Skeletal muscle tissue (tissue), 4 donors: ENCODE measurements around the gene FA2H. TPM values are rescaled to one million over a fixed set of nuclear protein-coding genes. Genes with fewer than 3 reads are reported as not detected.

Experiments used
- H3K27ac ChIP-seq: one replicate; pipeline ENCODE4 v1.7.0; 2013; ENCODE audit warnings: mild to moderate bottlenecking, low read depth, low read length, inconsistent platforms
- H3K27me3 ChIP-seq, 3 donors: one replicate each; pipeline ENCODE4 v1.7.0; 2013; ENCODE audit warnings: low read length in 3 of 3; ENCODE audit not compliant: control insufficient read depth in 3 of 3, insufficient read depth in 3 of 3
- H3K36me3 ChIP-seq, 3 donors: one replicate each; pipeline ENCODE4 v1.7.0; 2013; ENCODE audit warnings: low read length in 3 of 3; ENCODE audit not compliant: control insufficient read depth in 3 of 3, insufficient read depth in 3 of 3
- H3K4me1 ChIP-seq, 3 donors: one replicate each; pipeline ENCODE4 v1.7.0; 2013; ENCODE audit warnings: low read length in 3 of 3, mild to moderate bottlenecking in 3 of 3; ENCODE audit not compliant: control insufficient read depth in 3 of 3, insufficient read depth in 3 of 3
- H3K4me3 ChIP-seq, 3 donors: one replicate each; pipeline ENCODE4 v1.7.0; 2013; ENCODE audit warnings: low read length in 3 of 3
- H3K9ac ChIP-seq, 3 donors: one replicate each; pipeline ENCODE4 v1.7.0; 2013; ENCODE audit warnings: low read length in 3 of 3, mild to moderate bottlenecking in 3 of 3, moderate library complexity in 2 of 3, low read depth in 1 of 3
- H3K9me3 ChIP-seq, 3 donors: one replicate each; pipeline ENCODE4 v1.7.0; 2013; ENCODE audit warnings: low read length in 3 of 3; ENCODE audit not compliant: control insufficient read depth in 3 of 3
- total RNA-seq: library from RNA; depleted of rRNA; stranded (reverse); fragments of >200 nt; gene quantifications from one replicate; pipeline ENCODE4 v1.2.3, GENCODE V29; 2014
- donor health status: Osteomylitis.

FA2H gene
- total RNA-seq, 1 donor from 2014 or later, result not detected

DNA sequence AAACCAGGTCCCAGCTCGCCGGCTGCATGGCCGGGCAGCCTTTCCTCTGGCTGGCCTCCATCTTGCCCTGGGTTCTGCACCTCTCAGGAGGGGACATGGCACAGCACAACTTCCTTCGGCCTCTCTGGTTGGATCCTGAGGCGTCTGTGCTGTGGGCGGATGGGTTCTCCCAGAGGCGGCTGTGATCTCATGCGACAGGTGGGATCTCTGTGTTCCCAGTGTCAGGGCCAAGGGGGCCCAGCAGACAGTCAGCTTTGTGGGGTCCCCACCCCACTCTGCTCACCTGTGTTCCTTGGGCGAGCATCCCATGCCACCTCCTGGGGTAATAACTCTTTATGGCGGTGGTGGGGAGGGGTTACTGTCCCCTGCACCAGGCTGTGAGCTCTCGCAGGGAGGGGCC is 35.8 kb downstream of the FA2H start:
- Histone ChIP-seq H3K9ac (no peak overlapping the region), H3K27me3 (peaks cover 2 to 51% (median 36%) of the 10 kb centered on the region in 3 donors), H3K27ac (no peak overlapping the region), H3K4me1 (no peaks in the 10 kb centered on the region), H3K9me3 (no peaks in the 10 kb centered on the region), H3K4me3 (no peak overlapping the region), H3K36me3 (no peaks in the 10 kb centered on the region)

DNA sequence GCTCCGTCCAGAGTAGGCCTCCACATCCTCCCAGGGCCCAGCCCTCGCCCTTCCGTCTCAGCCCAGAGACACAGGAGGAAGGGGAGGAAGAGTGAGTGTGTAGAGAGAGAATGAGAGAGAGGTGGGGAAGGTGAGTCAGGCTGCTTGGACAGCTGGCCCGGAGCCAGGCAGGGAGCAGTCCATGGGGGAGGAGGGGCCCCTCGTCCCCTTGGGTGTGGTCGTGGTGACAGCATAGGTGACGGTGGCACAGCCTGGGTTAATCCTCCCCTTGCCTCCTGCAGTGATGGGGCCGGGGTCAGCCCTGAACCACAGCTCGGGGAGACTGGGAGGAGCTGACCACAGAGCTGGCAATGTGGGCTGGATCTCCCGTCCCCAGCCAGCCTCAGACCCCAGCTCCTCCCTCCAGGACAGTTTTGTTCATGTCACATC is 36.5 kb downstream of the FA2H start:
- Histone ChIP-seq H3K9me3 (no peaks in the 10 kb centered on the region), H3K27me3 (peaks cover 2 to 45% (median 39%) of the 10 kb centered on the region in 3 donors), H3K4me1 (no peaks in the 10 kb centered on the region), H3K9ac (no peak overlapping the region), H3K36me3 (no peaks in the 10 kb centered on the region), H3K27ac (no peak overlapping the region), H3K4me3 (no peak overlapping the region)

DNA sequence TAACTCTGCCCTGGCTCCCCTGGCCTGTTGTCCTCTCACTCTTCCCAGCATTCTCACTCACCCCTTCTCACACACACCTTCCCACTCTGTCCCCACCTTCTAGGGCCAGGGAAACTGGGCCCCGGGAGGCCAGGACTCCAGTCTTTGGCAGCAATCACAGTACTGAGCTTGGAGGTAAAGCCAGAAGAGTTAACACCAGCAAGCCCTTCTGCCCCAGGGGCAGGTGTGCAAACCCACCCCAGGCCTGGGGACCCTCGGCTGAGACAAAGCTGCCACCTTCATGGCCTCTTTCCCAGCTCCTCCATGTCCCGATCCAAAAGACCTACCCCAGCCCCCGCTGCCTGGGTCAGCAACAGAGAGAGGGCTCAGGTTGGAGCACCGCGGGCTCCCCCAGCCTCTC is 37.1 kb downstream of the FA2H start:
- Histone ChIP-seq H3K4me1 (no peaks in the 10 kb centered on the region), H3K4me3 (no peak overlapping the region), H3K27ac (no peak overlapping the region), H3K36me3 (no peaks in the 10 kb centered on the region), H3K9ac (no peak overlapping the region), H3K27me3 (peaks cover 2 to 45% (median 42%) of the 10 kb centered on the region in 3 donors), H3K9me3 (no peaks in the 10 kb centered on the region)

DNA sequence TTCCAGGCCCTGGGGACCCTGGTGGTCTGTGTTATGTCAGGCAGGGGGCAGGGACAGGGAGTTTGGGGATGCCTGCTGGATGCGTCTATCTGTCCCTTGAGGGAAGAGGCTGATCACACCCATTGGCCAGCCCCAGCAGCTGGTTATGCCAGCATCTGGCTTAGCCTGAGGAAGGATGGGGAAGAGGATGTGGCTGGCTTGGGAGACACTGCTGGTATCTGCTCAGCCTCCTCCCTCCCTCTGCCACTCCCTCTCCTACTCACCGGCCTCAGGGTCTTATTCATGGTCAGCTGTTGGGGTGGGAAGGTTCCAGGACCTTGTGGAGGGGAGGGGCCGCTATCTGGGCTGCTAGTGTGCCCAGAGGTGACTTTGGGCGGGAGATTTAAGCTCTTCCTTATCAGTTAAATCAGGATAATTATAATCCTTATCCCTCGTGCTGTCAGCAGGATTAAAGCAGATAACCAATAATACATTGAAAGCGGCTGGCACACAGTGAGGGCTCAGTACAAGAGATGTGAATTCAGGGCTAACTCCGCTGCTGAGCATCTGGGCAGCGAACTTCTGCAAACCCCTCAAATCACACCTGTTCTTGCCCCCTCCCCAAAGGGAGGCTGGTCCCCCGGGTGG is 38.0 kb downstream of the FA2H start:
- Histone ChIP-seq H3K36me3 (no peaks in the 10 kb centered on the region), H3K9me3 (no peaks in the 10 kb centered on the region), H3K27ac (no peak overlapping the region), H3K4me3 (no peak overlapping the region), H3K9ac (no peak overlapping the region), H3K27me3 (peaks cover 2 to 45% (median 42%) of the 10 kb centered on the region in 3 donors), H3K4me1 (no peaks in the 10 kb centered on the region)

DNA sequence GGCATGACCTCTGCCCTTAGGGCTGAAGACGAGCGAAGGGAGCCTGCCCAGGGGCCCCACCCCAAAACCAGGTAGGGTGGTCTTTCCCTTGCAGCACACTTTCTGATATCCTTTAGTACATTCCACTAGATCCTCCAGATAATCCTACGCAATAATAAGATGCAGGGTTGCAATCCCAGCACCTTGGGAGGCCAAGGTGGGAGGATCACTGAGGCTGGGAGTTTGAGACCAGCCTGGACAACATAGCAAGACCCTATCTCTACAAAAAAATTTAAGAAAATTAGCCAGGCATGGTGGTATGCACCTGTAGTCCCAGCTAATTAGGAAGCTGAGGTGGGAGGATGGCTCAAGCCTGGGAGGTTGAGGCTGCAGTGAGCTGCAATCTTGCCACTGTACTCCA is 39.1 kb downstream of the FA2H start:
- Histone ChIP-seq H3K9ac (no peak overlapping the region), H3K27me3 (peaks cover 2 to 42% (median 41%) of the 10 kb centered on the region in 3 donors), H3K4me1 (no peaks in the 10 kb centered on the region), H3K4me3 (no peak overlapping the region), H3K27ac (no peak overlapping the region), H3K9me3 (no peaks in the 10 kb centered on the region), H3K36me3 (no peaks in the 10 kb centered on the region)

DNA sequence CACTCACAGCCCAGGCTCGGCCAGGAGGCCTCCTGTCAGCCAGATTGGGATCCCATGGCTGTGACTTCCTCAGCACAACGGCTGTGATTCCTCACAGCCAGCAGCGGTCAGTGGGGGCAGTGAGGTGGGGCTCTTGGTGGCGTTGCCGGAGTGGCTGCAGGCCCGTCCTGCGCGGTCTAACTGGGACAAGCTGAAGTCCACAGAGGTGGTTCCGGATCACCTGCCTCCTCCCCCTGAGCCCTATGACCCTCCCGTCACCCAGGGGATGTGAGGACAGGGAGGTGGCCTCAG is 39.5 kb downstream of the FA2H start:
- Histone ChIP-seq H3K9me3 (no peaks in the 10 kb centered on the region), H3K4me3 (no peak overlapping the region), H3K4me1 (no peaks in the 10 kb centered on the region), H3K36me3 (no peaks in the 10 kb centered on the region), H3K9ac (no peak overlapping the region), H3K27ac (no peak overlapping the region), H3K27me3 (peaks cover 2 to 42% (median 41%) of the 10 kb centered on the region in 3 donors)

DNA sequence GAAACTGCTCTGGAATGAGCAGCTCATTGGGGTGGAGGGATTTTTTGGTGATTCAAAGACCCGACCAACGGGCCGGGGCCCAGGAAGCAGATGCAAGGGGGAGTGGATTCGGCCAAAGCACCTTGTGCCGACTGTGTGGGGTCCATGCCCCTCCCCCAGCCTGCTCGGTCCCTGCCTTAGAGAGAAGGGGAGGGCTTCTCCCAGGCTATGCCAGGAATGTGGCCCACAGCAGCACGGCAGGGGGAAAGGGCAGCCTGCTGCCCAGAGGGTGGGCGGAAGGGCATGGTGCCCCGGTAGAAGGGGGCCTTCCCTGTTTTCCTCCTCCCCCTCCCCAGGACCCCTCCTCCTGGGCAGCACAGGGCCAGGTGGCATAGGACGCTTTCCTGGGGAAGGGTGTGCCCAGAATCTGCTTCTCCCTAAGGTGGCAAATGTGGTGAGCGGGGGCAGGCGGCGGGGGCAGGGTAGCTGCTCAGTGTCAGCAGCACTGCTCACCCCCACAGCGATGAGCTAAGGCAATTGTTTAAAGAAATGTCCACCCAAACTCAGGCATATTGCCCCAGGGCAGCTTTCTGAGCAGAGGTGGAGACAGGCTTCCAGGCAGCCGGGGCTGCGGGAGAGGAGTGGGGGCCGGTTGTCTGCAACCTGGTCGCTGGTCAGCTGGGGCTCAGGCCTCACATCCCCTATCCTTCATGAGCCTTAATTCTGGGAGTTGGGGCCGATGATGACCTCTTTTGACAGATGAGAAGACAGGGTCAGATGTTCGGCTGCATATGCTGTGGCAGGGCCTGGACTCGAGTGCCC is 40.1 kb downstream of the FA2H start:
- H3K27ac ChIP-seq, result no peak overlapping the region
- no peaks in the 10 kb centered on the region for H3K9me3 ChIP-seq
- no peaks in the 10 kb centered on the region for H3K36me3 ChIP-seq
- no peak overlapping the region for H3K9ac ChIP-seq
- H3K4me1 ChIP-seq, result no peaks in the 10 kb centered on the region
- no peak overlapping the region for H3K4me3 ChIP-seq
- peaks cover 2 to 39% (median 38%) of the 10 kb centered on the region in 3 donors for H3K27me3 ChIP-seq

DNA sequence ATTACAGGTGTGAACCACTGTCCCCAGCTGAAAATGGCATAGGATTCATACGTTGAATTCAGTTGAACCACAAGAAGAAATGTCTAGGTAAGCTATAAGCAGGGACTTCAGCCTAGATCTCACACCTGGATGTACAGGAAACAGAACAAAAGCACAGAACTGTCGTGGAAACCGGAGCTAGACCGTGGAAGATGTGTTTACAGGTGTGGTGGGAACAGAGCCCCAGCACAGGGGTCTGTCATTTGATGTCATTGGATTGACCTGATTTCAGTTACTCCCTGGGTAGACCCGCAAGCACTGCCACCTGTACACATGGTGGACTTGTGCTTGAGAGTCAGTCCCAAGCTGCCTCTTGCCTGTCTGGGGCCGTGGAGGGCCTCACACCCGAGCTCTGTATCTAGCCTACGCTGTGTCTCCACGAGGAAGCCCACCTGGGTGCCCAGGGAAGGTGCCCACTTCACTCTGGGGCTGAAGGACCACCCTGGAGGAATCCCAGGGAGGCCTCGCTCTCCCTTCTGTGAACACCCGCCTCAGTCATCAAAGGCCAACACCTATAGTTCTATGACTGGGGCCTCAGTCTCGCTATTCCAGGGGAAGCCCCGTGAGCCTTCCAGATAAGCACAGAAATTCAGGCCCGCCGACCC is 41.8 kb downstream of the FA2H start:
- Histone ChIP-seq H3K9me3 (no peaks in the 10 kb centered on the region), H3K4me3 (no peak overlapping the region), H3K36me3 (no peaks in the 10 kb centered on the region), H3K27me3 (peaks cover 2 to 25% (median 24%) of the 10 kb centered on the region in 3 donors), H3K9ac (no peak overlapping the region), H3K4me1 (no peaks in the 10 kb centered on the region), H3K27ac (no peak overlapping the region)

DNA sequence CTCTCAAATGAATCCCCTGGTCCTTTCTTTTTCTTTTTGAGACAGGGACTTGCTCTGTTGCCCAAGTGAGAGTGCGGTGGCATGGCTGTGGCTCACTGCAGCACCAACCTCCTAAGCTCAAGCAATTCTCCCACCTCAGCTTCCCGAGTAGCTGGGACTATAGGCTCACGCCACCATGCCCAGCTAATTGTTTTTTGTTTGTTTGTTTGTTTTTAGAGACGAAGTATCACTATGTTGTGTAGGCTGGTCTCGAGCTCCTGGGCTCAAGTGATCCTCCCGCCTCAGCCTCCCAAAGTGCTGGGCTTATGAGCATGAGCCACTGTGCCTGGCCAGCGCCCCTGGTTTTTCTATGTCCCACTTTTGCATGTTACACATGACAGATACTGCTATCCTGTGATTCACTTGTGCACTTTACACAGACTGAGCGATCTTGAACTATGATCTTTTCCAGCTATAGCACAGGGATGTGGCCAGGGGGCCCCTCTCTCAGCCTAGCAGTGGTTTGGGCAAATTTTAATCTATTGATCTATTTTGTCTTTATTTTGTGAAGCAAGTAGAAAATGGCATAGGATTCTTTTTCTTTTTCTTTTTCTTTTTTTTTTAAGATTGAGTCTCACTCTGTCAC is 42.7 kb downstream of the FA2H start:
- H3K4me3 ChIP-seq, result no peak overlapping the region
- no peaks in the 10 kb centered on the region for H3K4me1 ChIP-seq
- H3K9me3 ChIP-seq, result peaks cover 0 to 7% (median 4%) of the 10 kb centered on the region in 3 donors
- H3K27me3 ChIP-seq, result peaks cover 2 to 26% (median 21%) of the 10 kb centered on the region in 3 donors
- no peak overlapping the region for H3K27ac ChIP-seq
- H3K36me3 ChIP-seq, result no peaks in the 10 kb centered on the region
- H3K9ac ChIP-seq, result no peak overlapping the region
